Stomach (tissue), 9 donors: Measurements from ENCODE around the gene HOMER1. TPM values are rescaled to one million over a fixed set of nuclear protein-coding genes. Genes with fewer than 3 reads are reported as not detected.

Experiments used
- DNase-seq, 2 donors: peaks; one replicate each; pipeline versions ENCODE4 v3.0.0 to v3.0.0-alpha.2; 2013 to 2019
- H3K27ac ChIP-seq, 5 donors: fragments of 200-600 bp in 4 of 5; sonication (generic) in 4 of 5; one replicate each; pipeline ENCODE4 v1.5.1; 2013 to 2019; ENCODE audit warnings: mild to moderate bottlenecking in 1 of 5, moderate library complexity in 1 of 5
- H3K27me3 ChIP-seq, 3 donors: fragments of 200-600 bp; sonication (generic); one replicate each; pipeline ENCODE4 v1.5.1; 2017 to 2019; ENCODE audit warnings: mixed run types in 1 of 3
- H3K36me3 ChIP-seq, 4 donors: fragments of 200-600 bp; sonication (generic); 1 replicate in 3 of 4; 2 replicates in 1 of 4; pipeline ENCODE4 v1.5.1; 2016 to 2019
- H3K4me1 ChIP-seq, 4 donors: fragments of 200-600 bp; sonication (generic); one replicate each; pipeline ENCODE4 v1.5.1; 2016 to 2019
- H3K4me3 ChIP-seq, 4 donors: fragments of 200-600 bp; sonication (generic) in 3 of 4; one replicate each; pipeline ENCODE4 v1.5.1; 2016 to 2019; ENCODE audit warnings: mild to moderate bottlenecking in 1 of 4
- H3K9me3 ChIP-seq, 4 donors: fragments of 200-600 bp; sonication (generic); one replicate each; pipeline ENCODE4 v1.5.1; 2016 to 2019
- CTCF ChIP-seq, 7 experiments: fragments of 450-650 bp in 4 of 7; fragments of 200-600 bp in 3 of 7; sonication (generic) in 3 of 7; IDR thresholded peaks; one replicate each; pipeline ENCODE4 v1.5.1; 2016 to 2019; ENCODE audit warnings: antibody characterized with exemption in 7 of 7, control low read depth in 2 of 7, mild to moderate bottlenecking in 1 of 7
- EP300 ChIP-seq: sonication (generic); formaldehyde crosslinking; IDR thresholded peaks from one replicate; pipeline ENCODE4 v1.6.1; 2017; ENCODE audit warnings: antibody characterized with exemption
- POLR2A ChIP-seq, 4 donors: fragments of 450-650 bp; IDR thresholded peaks; one replicate each; pipeline ENCODE4 v1.6.1; 2016; ENCODE audit warnings: antibody characterized with exemption in 4 of 4, control low read depth in 2 of 4, mild to moderate bottlenecking in 1 of 4, moderate library complexity in 1 of 4
- POLR2AphosphoS5 ChIP-seq, 3 donors: sonication (generic); formaldehyde crosslinking; IDR thresholded peaks; one replicate each; pipeline ENCODE4 v1.6.1; 2016; ENCODE audit warnings: antibody characterized with exemption in 3 of 3
- WGBS, 5 donors: extraction: QIAGEN DNeasy Blood & Tissue Kit in 3 of 5; methylation state at CpG; one replicate each; pipeline versions ENCODE4 v1.1.5 to v1.1.7; 2013 to 2018; 5-methylcytosine and 5-hydroxymethylcytosine counted together
- intact Hi-C: fragments of 100-400 bp; cut with DNase I; formaldehyde crosslinking; loops from one replicate; pipeline ENCODE4 v1.15.1; 2023; ENCODE audit warnings: low total_unique reads
- polyA plus RNA-seq, 3 donors: library from polyadenylated mRNA; stranded (reverse); fragments of 200-250 nt; gene quantifications; one replicate each; pipeline ENCODE4 v1.2.3, GENCODE V29; 2013
- total RNA-seq, 5 donors: library from RNA; depleted of rRNA; stranded (reverse); fragments of >200 nt; gene quantifications; one replicate each; pipeline versions ENCODE4 v1.1.0 to v1.2.3, GENCODE V29; 2014 to 2016
- donor health status: healthy with polysubstance abuse.
- donor health status: Bipolar disorder and iron deficiency.
- donor health status: healthy.

Gene HOMER1
- total and polyA plus RNA-seq, 8 donors = 0.85 to 21.6 (median 3.7) TPM

DNA sequence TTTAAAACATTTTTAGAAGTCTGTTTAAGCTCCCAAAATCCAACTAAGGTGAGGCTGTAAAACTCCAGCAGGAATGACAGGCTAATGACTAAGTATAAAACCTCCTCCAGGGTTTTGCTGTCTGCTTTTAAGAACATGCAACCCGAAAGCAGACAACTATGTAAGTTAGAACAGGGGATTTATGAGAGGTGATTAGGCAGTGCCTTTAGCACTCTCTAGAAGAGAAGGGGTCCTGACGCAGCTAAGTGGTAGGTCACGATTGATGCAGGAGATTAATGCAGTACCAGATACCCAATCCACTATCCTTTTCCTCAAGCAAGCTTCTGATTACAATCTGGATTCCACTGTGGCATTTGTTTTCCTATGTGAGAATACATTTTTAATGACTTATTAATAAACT is 25.9 kb downstream of the HOMER1 start:
- Histone ChIP-seq H3K4me3 (no peak overlapping the region), H3K27ac (no peak overlapping the region), H3K9me3 (no peaks in the 10 kb centered on the region), H3K36me3 (no peaks in the 10 kb centered on the region), H3K27me3 (no peaks in the 10 kb centered on the region), H3K4me1 (peaks cover 0 to 5% (median 0%) of the 10 kb centered on the region in 4 donors)
- no peak for DNase-seq
- WGBS, 5 donors = 74 to 87% (median 79%) methylated on average over 3 of the region's 3 CpGs
- intact Hi-C loops = no loop called here
- TF ChIP-seq POLR2A (IDR thresholded peaks at IDR 0.05) (no peak), CTCF (IDR thresholded peaks at IDR 0.05) (no peak), EP300 (no peak), POLR2AphosphoS5 (IDR thresholded peaks at IDR 0.05) (no peak)

DNA sequence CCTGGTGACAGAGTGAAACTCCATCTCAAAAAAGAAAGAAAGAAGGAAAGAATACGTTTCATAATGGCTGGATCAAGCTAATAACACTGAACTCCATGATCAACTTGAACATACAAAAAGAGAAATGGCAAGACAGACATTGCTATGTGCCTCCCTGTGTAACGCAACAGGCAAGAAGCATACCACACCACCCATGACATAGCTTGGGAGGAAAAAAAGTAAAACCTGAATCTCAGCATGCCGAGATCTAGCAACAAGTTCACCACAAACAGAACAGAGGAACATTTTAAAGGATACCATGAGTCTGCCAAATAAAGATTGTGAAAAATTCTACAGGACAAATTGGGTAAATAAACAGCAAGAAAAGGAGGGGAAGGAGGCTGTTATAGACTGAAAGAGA is 26.7 kb downstream of the HOMER1 start:
- Histone ChIP-seq H3K9me3 (no peaks in the 10 kb centered on the region), H3K4me3 (no peak overlapping the region), H3K4me1 (peaks cover 0 to 5% (median 0%) of the 10 kb centered on the region in 4 donors), H3K27me3 (no peaks in the 10 kb centered on the region), H3K36me3 (no peaks in the 10 kb centered on the region), H3K27ac (no peak overlapping the region)
- 73 to 91% (median 89%) methylated on average over 3 of the region's 3 CpGs for WGBS, 5 donors
- intact Hi-C loops = no loop called here
- TF ChIP-seq EP300 (no peak), POLR2AphosphoS5 (IDR thresholded peaks at IDR 0.05) (no peak), CTCF (IDR thresholded peaks at IDR 0.05) (no peak), POLR2A (IDR thresholded peaks at IDR 0.05) (no peak)
- no peak for DNase-seq

DNA sequence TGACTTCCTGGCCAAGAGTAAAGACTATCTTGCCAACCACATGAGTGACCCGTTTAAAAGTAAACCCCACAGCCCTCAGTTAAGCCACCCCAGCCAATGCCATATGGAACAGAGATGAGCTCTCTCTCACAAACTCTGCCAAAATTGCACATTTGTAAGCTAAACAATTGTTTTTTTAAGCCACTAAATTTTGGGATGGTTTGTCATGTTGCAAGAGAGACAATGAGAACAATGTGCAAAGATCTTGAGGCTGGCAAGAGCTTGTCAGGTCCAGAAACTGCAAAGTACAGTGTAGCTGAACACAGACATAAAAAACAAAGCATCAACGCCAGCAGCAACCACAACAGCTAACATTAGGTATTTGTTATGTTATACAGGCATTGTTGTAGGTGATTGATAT is 27.8 kb downstream of the HOMER1 start:
- no peak overlapping the region for H3K4me3 ChIP-seq
- H3K27ac ChIP-seq = no peak overlapping the region
- no peak for DNase-seq
- intact Hi-C loops = no loop called here
- WGBS, 5 donors = 57 to 74% (median 69%) methylated on average over 2 of the region's 2 CpGs
- TF ChIP-seq EP300 (no peak), CTCF (IDR thresholded peaks at IDR 0.05) (no peak), POLR2AphosphoS5 (IDR thresholded peaks at IDR 0.05) (no peak), POLR2A (IDR thresholded peaks at IDR 0.05) (no peak)
- no peaks in the 10 kb centered on the region for H3K9me3 ChIP-seq
- peaks cover 0 to 5% (median 0%) of the 10 kb centered on the region in 4 donors for H3K4me1 ChIP-seq
- no peaks in the 10 kb centered on the region for H3K27me3 ChIP-seq
- no peaks in the 10 kb centered on the region for H3K36me3 ChIP-seq

- Histone ChIP-seq H3K4me3 (no peak overlapping the region), H3K27ac (no peak overlapping the region), H3K4me1 (peaks cover 0 to 5% (median 0%) of the 10 kb centered on the region in 4 donors), H3K36me3 (no peaks in the 10 kb centered on the region), H3K9me3 (no peaks in the 10 kb centered on the region), H3K27me3 (no peaks in the 10 kb centered on the region)
- DNase-seq = no peak
- intact Hi-C loops = no loop called here
- WGBS, 5 donors = 83 to 98% (median 94%) methylated on average over 1 of the region's 1 CpG
- no peak for TF ChIP-seq POLR2AphosphoS5 (IDR thresholded peaks at IDR 0.05)
- TF ChIP-seq EP300 = no peak
- no peak for TF ChIP-seq POLR2A (IDR thresholded peaks at IDR 0.05)
- no peak for TF ChIP-seq CTCF (IDR thresholded peaks at IDR 0.05)
Observed at GRCh38 chr5:79484731-79485130, 29.2 kb downstream of the HOMER1 start.
